Tibial nerve (tissue), 4 donors: ENCODE measurements around the gene RCAN1.

Experiments
- EP300 ChIP-seq, 2 donors: sonication (generic); formaldehyde crosslinking; IDR thresholded peaks; one replicate each; pipeline ENCODE4 v1.6.1; 2017; ENCODE audit warnings: antibody characterized with exemption in 2 of 2, mild to moderate bottlenecking in 1 of 2
- POLR2A ChIP-seq, 2 donors: fragments of 450-650 bp; IDR thresholded peaks; one replicate each; pipeline ENCODE4 v1.6.1; 2017; ENCODE audit warnings: antibody characterized with exemption in 2 of 2, mild to moderate bottlenecking in 2 of 2, moderate library complexity in 2 of 2
- TF ChIP-seq, protein P1 (sequence below), 5 experiments: fragments of 200-600 bp in 3 of 5; fragments of 450-650 bp in 2 of 5; sonication (generic) in 3 of 5; IDR thresholded peaks; one replicate each; pipeline ENCODE4 v1.5.1; 2016 to 2019; ENCODE audit warnings: antibody characterized with exemption in 5 of 5, mild to moderate bottlenecking in 3 of 5, moderate library complexity in 2 of 5

GRCh38 chr21:34534522-34534921, 80.4 kb downstream of the RCAN1 start:
- TF ChIP-seq, protein P1, sequence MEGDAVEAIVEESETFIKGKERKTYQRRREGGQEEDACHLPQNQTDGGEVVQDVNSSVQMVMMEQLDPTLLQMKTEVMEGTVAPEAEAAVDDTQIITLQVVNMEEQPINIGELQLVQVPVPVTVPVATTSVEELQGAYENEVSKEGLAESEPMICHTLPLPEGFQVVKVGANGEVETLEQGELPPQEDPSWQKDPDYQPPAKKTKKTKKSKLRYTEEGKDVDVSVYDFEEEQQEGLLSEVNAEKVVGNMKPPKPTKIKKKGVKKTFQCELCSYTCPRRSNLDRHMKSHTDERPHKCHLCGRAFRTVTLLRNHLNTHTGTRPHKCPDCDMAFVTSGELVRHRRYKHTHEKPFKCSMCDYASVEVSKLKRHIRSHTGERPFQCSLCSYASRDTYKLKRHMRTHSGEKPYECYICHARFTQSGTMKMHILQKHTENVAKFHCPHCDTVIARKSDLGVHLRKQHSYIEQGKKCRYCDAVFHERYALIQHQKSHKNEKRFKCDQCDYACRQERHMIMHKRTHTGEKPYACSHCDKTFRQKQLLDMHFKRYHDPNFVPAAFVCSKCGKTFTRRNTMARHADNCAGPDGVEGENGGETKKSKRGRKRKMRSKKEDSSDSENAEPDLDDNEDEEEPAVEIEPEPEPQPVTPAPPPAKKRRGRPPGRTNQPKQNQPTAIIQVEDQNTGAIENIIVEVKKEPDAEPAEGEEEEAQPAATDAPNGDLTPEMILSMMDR (IDR thresholded peaks at IDR 0.05), result no peak
- TF ChIP-seq POLR2A (IDR thresholded peaks at IDR 0.05) (no peak), EP300 (IDR thresholded peaks at IDR 0.05) (peak in 1 of 2 donors; percentile 55)
